Measurements from ENCODE around the gene NANOS3.

GRCh38 chr19:13882836-13883235, 5.9 kb downstream of the NANOS3 start:
- TF ChIP-seq CTCF (IDR thresholded peaks at IDR 0.05): no peak
- no peak for TF ChIP-seq POLR2A (IDR thresholded peaks at IDR 0.05)
- TF ChIP-seq EP300 (IDR thresholded peaks at IDR 0.05; ENCODE audit: low read depth): no peak

All from transverse colon (tissue), 3 donors.